ENCODE data around the gene SDK1.

DNA sequence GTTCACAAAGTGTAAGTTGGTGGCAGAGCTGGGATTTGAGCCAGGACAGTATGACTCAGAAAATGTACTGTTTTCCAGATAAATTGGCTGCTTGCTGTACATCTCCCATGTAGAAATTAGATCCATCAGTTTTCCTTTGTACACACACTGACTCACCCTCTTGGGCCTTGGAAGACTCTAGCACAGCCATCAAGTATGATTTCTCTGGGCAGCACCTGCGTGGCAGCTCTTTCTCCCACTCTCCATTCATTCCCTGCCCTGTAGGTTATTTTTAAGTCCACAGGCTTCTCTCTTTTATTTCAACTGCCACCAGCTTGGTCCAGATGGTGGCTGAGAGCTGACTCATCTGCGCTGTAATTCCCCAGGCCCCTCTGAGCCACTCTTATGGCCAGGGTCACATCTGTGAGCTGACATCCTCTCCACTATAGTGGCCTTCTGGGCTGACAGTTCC, 28.3 kb upstream of the SDK1 start:
- TF ChIP-seq, protein P1, sequence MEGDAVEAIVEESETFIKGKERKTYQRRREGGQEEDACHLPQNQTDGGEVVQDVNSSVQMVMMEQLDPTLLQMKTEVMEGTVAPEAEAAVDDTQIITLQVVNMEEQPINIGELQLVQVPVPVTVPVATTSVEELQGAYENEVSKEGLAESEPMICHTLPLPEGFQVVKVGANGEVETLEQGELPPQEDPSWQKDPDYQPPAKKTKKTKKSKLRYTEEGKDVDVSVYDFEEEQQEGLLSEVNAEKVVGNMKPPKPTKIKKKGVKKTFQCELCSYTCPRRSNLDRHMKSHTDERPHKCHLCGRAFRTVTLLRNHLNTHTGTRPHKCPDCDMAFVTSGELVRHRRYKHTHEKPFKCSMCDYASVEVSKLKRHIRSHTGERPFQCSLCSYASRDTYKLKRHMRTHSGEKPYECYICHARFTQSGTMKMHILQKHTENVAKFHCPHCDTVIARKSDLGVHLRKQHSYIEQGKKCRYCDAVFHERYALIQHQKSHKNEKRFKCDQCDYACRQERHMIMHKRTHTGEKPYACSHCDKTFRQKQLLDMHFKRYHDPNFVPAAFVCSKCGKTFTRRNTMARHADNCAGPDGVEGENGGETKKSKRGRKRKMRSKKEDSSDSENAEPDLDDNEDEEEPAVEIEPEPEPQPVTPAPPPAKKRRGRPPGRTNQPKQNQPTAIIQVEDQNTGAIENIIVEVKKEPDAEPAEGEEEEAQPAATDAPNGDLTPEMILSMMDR (IDR thresholded peaks at IDR 0.05), result no peak
- TF ChIP-seq POLR2A (IDR thresholded peaks at IDR 0.05), result no peak
